Mesendoderm (in vitro differentiated cells): ENCODE data around the gene INTS13.

Source experiments
- DNase-seq: peaks from one replicate; pipeline ENCODE4 v3.0.0; 2013
- H2AK5ac ChIP-seq: 2 replicates; pipeline ENCODE4 v1.6.1; 2013; ENCODE audit warnings: low read length, inconsistent platforms
- H2BK120ac ChIP-seq: 2 replicates; pipeline ENCODE4 v1.6.1; 2013; ENCODE audit warnings: low read depth, mild to moderate bottlenecking, low read length, moderate library complexity, mixed read lengths
- H2BK15ac ChIP-seq: replicated peaks from 2 replicates; pipeline ENCODE4 v1.6.1; 2013; ENCODE audit warnings: low read depth, mild to moderate bottlenecking, moderate library complexity
- H2BK5ac ChIP-seq: 2 replicates; pipeline ENCODE4 v1.6.1; 2013; ENCODE audit warnings: low read length, inconsistent platforms
- H3K18ac ChIP-seq: 2 replicates; pipeline ENCODE4 v1.6.1; 2013; ENCODE audit warnings: mild to moderate bottlenecking, low read length, mixed read lengths
- H3K23ac ChIP-seq: one replicate; pipeline ENCODE4 v1.6.1; 2013; ENCODE audit warnings: low read length
- H3K27ac ChIP-seq: 2 replicates; pipeline ENCODE4 v1.5.1; 2013; ENCODE audit warnings: low read depth, mild to moderate bottlenecking, inconsistent platforms, low read length, moderate library complexity
- H3K27me3 ChIP-seq: 2 replicates; pipeline ENCODE4 v1.6.1; 2013; ENCODE audit warnings: low read length, control low read depth, mild to moderate bottlenecking, inconsistent platforms; ENCODE audit not compliant: insufficient read depth, poor library complexity
- H3K36me3 ChIP-seq: 2 replicates; pipeline ENCODE4 v1.6.1; 2013; ENCODE audit warnings: low read length, inconsistent platforms; ENCODE audit not compliant: control insufficient read depth, insufficient read depth
- H3K4ac ChIP-seq: one replicate; pipeline ENCODE4 v1.6.1; 2013; ENCODE audit warnings: low read depth, mild to moderate bottlenecking, low read length, moderate library complexity
- H3K4me1 ChIP-seq: 2 replicates; pipeline ENCODE4 v1.6.1; 2013; ENCODE audit warnings: low read depth, low read length, inconsistent platforms; ENCODE audit not compliant: control insufficient read depth
- H3K4me2 ChIP-seq: 2 replicates; pipeline ENCODE4 v1.6.1; 2013; ENCODE audit warnings: low read length
- H3K4me3 ChIP-seq: 2 replicates; pipeline ENCODE4 v1.5.1; 2013; ENCODE audit warnings: mild to moderate bottlenecking, low read length
- H3K56ac ChIP-seq: one replicate; pipeline ENCODE4 v1.6.1; 2013; ENCODE audit warnings: low read length
- H3K79me1 ChIP-seq: 2 replicates; pipeline ENCODE4 v1.6.1; 2013; ENCODE audit warnings: low read length, inconsistent platforms
- H3K79me2 ChIP-seq: 2 replicates; pipeline ENCODE4 v1.6.1; 2013; ENCODE audit warnings: mild to moderate bottlenecking, low read length; ENCODE audit not compliant: control insufficient read depth, insufficient read depth
- H3K9ac ChIP-seq: 2 replicates; pipeline ENCODE4 v1.6.1; 2013; ENCODE audit warnings: low read length, inconsistent platforms
- H4K5ac ChIP-seq: one replicate; pipeline ENCODE4 v1.6.1; 2013; ENCODE audit warnings: low read length
- H4K8ac ChIP-seq: one replicate; pipeline ENCODE4 v1.6.1; 2013; ENCODE audit warnings: low read depth, mild to moderate bottlenecking, control low read depth, low read length, moderate library complexity
- WGBS: extraction: QIAGEN DNeasy Blood & Tissue Kit; methylation state at CpG from one replicate; pipeline ENCODE4 v1.1.7; 2013; ENCODE audit warnings: low lambda C conversion rate, missing lambda C conversion rate; ENCODE audit not compliant: insufficient coverage; ENCODE audit errors: extremely low coverage; 5-methylcytosine and 5-hydroxymethylcytosine counted together

The INTS13 gene

DNA sequence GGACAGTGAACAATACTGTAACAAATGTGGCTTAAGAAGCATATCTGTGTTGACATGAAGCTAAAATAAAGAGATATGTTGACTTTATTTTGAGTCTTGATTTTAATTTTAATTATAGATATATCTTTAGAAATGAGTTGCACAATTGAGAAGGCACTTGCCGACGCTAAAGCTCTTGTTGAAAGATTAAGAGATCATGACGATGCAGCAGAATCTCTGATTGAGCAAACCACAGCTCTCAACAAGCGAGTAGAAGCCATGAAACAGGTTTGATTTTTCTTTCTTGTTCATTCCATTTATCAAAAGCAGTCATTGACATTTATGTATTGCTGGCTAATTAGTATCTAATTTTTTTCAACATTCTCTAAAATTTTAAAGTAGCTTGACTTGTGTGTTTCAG lies 16.2 kb upstream of the INTS13 start:
- Histone ChIP-seq H3K4ac (no peak overlapping the region), H3K27ac (no peak overlapping the region), H3K36me3 (no peaks in the 10 kb centered on the region), H3K4me1 (no peaks in the 10 kb centered on the region), H3K23ac (no peak overlapping the region), H3K27me3 (no peaks in the 10 kb centered on the region), H2BK5ac (no peak overlapping the region), H3K18ac (no peak overlapping the region), H4K8ac (no peak overlapping the region), H3K4me3 (no peak overlapping the region), H3K4me2 (no peak overlapping the region), H4K5ac (no peak overlapping the region), H2BK120ac (no peak overlapping the region), H3K79me1 (no peaks in the 10 kb centered on the region), H3K56ac (no peak overlapping the region), H2AK5ac (no peak overlapping the region), H3K9ac (no peak overlapping the region), H3K79me2 (no peaks in the 10 kb centered on the region), H2BK15ac (no peak overlapping the region)
- DNase-seq = no peak
- WGBS = no CpG with 5 or more reads among the region's 4 CpGs

DNA sequence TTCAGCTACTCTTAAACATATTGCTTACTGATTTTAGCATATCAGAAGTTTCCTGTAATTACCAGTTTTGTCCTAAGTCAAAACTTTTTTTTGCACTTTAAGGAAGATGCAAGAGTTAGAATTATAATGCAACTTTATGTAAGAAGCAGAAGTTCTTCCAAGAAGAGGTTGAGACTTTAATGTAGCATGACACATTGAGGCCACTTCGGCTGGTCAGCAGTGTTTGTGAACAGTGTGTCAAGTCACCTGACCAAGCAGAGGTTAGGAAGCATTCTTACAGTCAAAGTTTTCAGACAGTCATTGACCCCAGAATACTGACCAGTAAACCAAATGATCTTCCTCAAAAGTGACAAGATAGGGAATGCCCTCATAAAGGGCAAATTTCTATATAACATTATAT lies 15.7 kb upstream of the INTS13 start:
- no peak overlapping the region for H3K9ac ChIP-seq
- H3K36me3 ChIP-seq = no peaks in the 10 kb centered on the region
- H3K27me3 ChIP-seq = no peaks in the 10 kb centered on the region
- no peak overlapping the region for H3K23ac ChIP-seq
- no peak overlapping the region for H3K27ac ChIP-seq
- H2BK120ac ChIP-seq = no peak overlapping the region
- no peaks in the 10 kb centered on the region for H3K4me1 ChIP-seq
- H2AK5ac ChIP-seq = no peak overlapping the region
- H3K4me2 ChIP-seq = no peak overlapping the region
- H3K56ac ChIP-seq = no peak overlapping the region
- H3K79me1 ChIP-seq = no peaks in the 10 kb centered on the region
- WGBS = no CpG with 5 or more reads among the region's 1 CpG
- H2BK15ac ChIP-seq = no peak overlapping the region
- no peak overlapping the region for H3K18ac ChIP-seq
- H3K4ac ChIP-seq = no peak overlapping the region
- DNase-seq = no peak
- no peaks in the 10 kb centered on the region for H3K79me2 ChIP-seq
- no peak overlapping the region for H4K5ac ChIP-seq
- H4K8ac ChIP-seq = no peak overlapping the region
- H3K4me3 ChIP-seq = no peak overlapping the region
- H2BK5ac ChIP-seq = no peak overlapping the region

DNA sequence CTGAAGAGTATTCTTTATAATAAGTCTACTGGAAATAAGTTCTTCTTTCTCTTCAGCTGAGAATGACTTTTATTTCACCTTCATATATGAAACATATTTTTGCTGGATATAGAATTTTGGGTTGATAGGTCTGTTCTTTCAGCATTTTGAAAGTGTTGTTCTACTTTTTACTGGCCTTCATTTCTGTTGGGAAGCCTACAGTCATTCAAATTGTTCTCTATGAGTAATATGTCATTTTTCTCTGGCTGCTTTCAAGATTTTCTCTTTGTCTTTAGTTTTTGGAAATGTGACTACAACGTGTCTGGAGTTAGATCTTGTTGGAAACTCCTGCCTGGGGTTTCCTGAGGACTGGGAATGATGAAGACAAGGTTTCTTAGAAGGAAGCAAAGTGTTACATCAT lies 10.5 kb upstream of the INTS13 start:
- Histone ChIP-seq H3K4me3 (no peak overlapping the region), H3K27me3 (no peaks in the 10 kb centered on the region), H3K23ac (no peak overlapping the region), H3K4me1 (no peaks in the 10 kb centered on the region), H3K36me3 (no peaks in the 10 kb centered on the region), H3K56ac (no peak overlapping the region), H3K27ac (no peak overlapping the region), H4K5ac (no peak overlapping the region), H3K79me1 (peaks cover 2% of the 10 kb centered on the region), H2BK15ac (no peak overlapping the region), H2BK120ac (no peak overlapping the region), H3K18ac (no peak overlapping the region), H2AK5ac (no peak overlapping the region), H3K9ac (no peak overlapping the region), H3K79me2 (peaks cover 11% of the 10 kb centered on the region), H4K8ac (no peak overlapping the region), H2BK5ac (no peak overlapping the region), H3K4me2 (no peak overlapping the region), H3K4ac (no peak overlapping the region)
- WGBS = no CpG with 5 or more reads among the region's 1 CpG
- DNase-seq = no peak

DNA sequence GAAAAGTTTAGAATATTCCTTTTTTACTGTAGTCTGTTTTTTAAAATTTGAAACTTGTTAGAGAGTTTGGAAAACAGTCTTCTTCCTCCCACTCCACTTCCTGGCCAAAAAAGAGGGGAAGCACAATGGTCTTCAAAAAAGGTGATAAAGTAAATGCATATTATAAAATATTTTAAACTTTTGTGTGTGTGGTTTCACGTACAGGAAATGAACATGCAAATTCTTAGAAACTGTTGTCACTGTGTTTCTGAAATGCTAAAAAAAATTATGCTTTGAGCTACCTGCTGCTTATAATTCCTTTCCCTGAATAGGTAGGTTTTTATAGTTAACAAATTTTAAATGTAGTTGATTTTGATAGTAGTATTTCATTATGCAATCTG lies 3.4 kb upstream of the INTS13 start:
- Histone ChIP-seq H3K56ac (no peak overlapping the region), H3K4ac (no peak overlapping the region), H3K4me2 (no peak overlapping the region), H3K36me3 (no peaks in the 10 kb centered on the region), H3K27ac (no peak overlapping the region), H3K4me1 (no peaks in the 10 kb centered on the region), H3K4me3 (no peak overlapping the region), H2BK5ac (no peak overlapping the region), H2BK15ac (no peak overlapping the region), H2AK5ac (no peak overlapping the region), H3K18ac (no peak overlapping the region), H4K8ac (no peak overlapping the region), H2BK120ac (no peak overlapping the region), H3K23ac (no peak overlapping the region), H3K27me3 (no peaks in the 10 kb centered on the region), H4K5ac (no peak overlapping the region), H3K79me1 (peaks cover 2% of the 10 kb centered on the region), H3K9ac (no peak overlapping the region), H3K79me2 (peaks cover 21% of the 10 kb centered on the region)
- no CpG with 5 or more reads among the region's 1 CpG for WGBS
- no peak for DNase-seq

DNA sequence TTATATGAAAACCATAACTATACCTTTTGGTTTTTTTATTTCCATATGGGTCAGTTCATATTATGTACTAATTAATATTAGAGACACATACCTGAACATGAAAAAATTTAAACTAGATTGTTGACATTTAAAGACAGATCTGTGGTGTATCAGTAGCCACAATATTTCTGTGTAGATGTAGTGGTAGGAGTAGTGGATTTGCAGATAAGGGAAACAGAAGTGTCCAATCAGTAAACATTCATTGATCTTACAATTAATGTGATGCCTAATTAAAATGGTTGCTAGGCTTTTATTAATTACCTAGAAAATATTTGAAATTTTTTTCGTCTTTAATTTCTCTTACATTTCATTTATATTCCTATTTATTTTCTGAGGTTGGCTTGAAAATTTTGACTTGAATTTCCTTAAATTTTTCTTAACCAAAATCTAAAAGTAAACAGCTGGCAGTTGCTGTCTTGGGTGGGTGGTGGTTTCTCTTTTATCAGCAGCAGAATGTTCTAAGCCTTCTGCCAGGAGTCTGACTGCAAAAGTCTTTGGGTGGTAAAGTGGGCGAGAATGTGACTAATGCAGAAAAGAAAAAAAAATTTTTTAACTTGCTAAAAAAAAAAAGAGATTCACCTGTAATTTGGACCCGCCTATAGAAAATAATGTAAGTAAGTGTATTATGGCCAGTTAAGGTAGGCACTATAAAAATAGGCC lies 2.9 kb upstream of the INTS13 start:
- Histone ChIP-seq H3K36me3 (no peaks in the 10 kb centered on the region), H3K79me1 (peaks cover 2% of the 10 kb centered on the region), H3K27ac (no peak overlapping the region), H3K18ac (no peak overlapping the region), H4K5ac (no peak overlapping the region), H3K56ac (no peak overlapping the region), H3K4ac (no peak overlapping the region), H3K79me2 (peaks cover 19% of the 10 kb centered on the region), H3K9ac (no peak overlapping the region), H4K8ac (no peak overlapping the region), H3K23ac (no peak overlapping the region), H2BK120ac (no peak overlapping the region), H2BK15ac (no peak overlapping the region), H3K4me2 (no peak overlapping the region), H3K4me1 (no peaks in the 10 kb centered on the region), H2BK5ac (no peak overlapping the region), H3K27me3 (no peaks in the 10 kb centered on the region), H2AK5ac (no peak overlapping the region), H3K4me3 (no peak overlapping the region)
- DNase-seq = no peak
- no CpG with 5 or more reads among the region's 3 CpGs for WGBS

DNA sequence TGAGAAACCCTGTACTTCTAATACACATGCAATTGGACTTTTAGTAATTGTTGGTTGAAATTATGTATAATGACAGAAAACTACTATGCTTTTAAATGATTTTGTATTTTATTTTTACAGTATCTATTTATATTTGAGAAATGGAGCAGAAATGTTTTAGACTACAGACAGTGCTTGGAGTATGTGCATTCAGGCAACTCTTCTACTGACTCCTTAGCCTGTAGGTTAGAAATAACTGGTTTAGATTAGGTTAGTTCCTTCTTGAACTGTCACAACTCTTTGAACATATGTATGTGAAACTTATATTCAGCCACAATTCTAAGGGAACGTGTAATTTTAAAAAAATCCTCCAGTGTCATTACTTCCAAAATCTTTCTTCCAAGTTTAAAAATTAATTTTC lies 2.2 kb upstream of the INTS13 start:
- no peak overlapping the region for H3K4me2 ChIP-seq
- no peak overlapping the region for H2AK5ac ChIP-seq
- no peak overlapping the region for H4K8ac ChIP-seq
- no peak overlapping the region for H3K56ac ChIP-seq
- no peak for DNase-seq
- no peak overlapping the region for H2BK120ac ChIP-seq
- no peak overlapping the region for H3K23ac ChIP-seq
- H2BK15ac ChIP-seq = no peak overlapping the region
- peaks cover 2% of the 10 kb centered on the region for H3K79me1 ChIP-seq
- no CpG with 5 or more reads among the region's 1 CpG for WGBS
- no peak overlapping the region for H2BK5ac ChIP-seq
- H3K27me3 ChIP-seq = no peaks in the 10 kb centered on the region
- H3K4ac ChIP-seq = no peak overlapping the region
- no peak overlapping the region for H3K4me3 ChIP-seq
- no peak overlapping the region for H3K18ac ChIP-seq
- no peak overlapping the region for H3K9ac ChIP-seq
- H4K5ac ChIP-seq = no peak overlapping the region
- peaks cover 20% of the 10 kb centered on the region for H3K79me2 ChIP-seq
- no peaks in the 10 kb centered on the region for H3K4me1 ChIP-seq
- no peaks in the 10 kb centered on the region for H3K36me3 ChIP-seq
- no peak overlapping the region for H3K27ac ChIP-seq
